DMS153 (cell line): ENCODE results near the gene C16orf78.
"Not testable (repeated sequence)": the region's sequence is repeated elsewhere in the genome, so short reads cannot be mapped to it uniquely, and the experiment has no call there.

ENCODE experiments used
- DNase-seq: peaks from one replicate; lab custom pipeline; 2025; lab: John Stamatoyannopoulos, UW

C16orf78 gene

GRCh38 chr16:49349446-49350168 lies 24.0 kb upstream of the C16orf78 start:
- no peak for DNase-seq

- no peak for DNase-seq
Observed at GRCh38 chr16:49350265-49351095, 23.1 kb upstream of the C16orf78 start.

GRCh38 chr16:49351096-49351487 lies 22.5 kb upstream of the C16orf78 start:
- no peak for DNase-seq

GRCh38 chr16:49352892-49353291 lies 20.7 kb upstream of the C16orf78 start:
- DNase-seq, result no peak

GRCh38 chr16:49353680-49354079 lies 19.9 kb upstream of the C16orf78 start:
- no peak for DNase-seq

GRCh38 chr16:49354101-49354500 lies 19.5 kb upstream of the C16orf78 start:
- DNase-seq, result no peak

- DNase-seq, result no peak
Observed at GRCh38 chr16:49354991-49355390, 18.6 kb upstream of the C16orf78 start.

- DNase-seq, result no peak
Observed at GRCh38 chr16:49355933-49356665, 17.5 kb upstream of the C16orf78 start.

GRCh38 chr16:49356728-49357488 lies 16.7 kb upstream of the C16orf78 start:
- DNase-seq, result no peak

- DNase-seq, result no peak
Observed at GRCh38 chr16:49359591-49359990, 14.0 kb upstream of the C16orf78 start.

GRCh38 chr16:49361731-49362130 lies 11.9 kb upstream of the C16orf78 start:
- DNase-seq, result not testable (repeated sequence)

GRCh38 chr16:49362230-49362629 lies 11.4 kb upstream of the C16orf78 start:
- DNase-seq, result no peak

- no peak for DNase-seq
Observed at GRCh38 chr16:49365711-49366509, 7.7 kb upstream of the C16orf78 start.

- no peak for DNase-seq
Observed at GRCh38 chr16:49366669-49367068, 6.9 kb upstream of the C16orf78 start.

GRCh38 chr16:49369651-49370611 lies 3.7 kb upstream of the C16orf78 start:
- no peak for DNase-seq

GRCh38 chr16:49376206-49376605 lies 2.6 kb downstream of the C16orf78 start:
- DNase-seq, result no peak

GRCh38 chr16:49377196-49377755 lies 3.7 kb downstream of the C16orf78 start:
- DNase-seq, result no peak

- no peak for DNase-seq
Observed at GRCh38 chr16:49378238-49378637, 4.6 kb downstream of the C16orf78 start.

- no peak for DNase-seq
Observed at GRCh38 chr16:49378816-49379215, 5.2 kb downstream of the C16orf78 start.

GRCh38 chr16:49382916-49383315 lies 9.3 kb downstream of the C16orf78 start:
- no peak for DNase-seq
